Measurements from ENCODE around the gene FAM174B. TPM values are rescaled to one million over a fixed set of nuclear protein-coding genes. Genes with fewer than 3 reads are reported as not detected.

FAM174B gene
- total and polyA plus RNA-seq, 10 of the 15 experiments (the other 5 are each of a cell fraction or from before 2014, with no cell fraction given) = 0.71 to 15.9 (median 4.2) TPM

DNA sequence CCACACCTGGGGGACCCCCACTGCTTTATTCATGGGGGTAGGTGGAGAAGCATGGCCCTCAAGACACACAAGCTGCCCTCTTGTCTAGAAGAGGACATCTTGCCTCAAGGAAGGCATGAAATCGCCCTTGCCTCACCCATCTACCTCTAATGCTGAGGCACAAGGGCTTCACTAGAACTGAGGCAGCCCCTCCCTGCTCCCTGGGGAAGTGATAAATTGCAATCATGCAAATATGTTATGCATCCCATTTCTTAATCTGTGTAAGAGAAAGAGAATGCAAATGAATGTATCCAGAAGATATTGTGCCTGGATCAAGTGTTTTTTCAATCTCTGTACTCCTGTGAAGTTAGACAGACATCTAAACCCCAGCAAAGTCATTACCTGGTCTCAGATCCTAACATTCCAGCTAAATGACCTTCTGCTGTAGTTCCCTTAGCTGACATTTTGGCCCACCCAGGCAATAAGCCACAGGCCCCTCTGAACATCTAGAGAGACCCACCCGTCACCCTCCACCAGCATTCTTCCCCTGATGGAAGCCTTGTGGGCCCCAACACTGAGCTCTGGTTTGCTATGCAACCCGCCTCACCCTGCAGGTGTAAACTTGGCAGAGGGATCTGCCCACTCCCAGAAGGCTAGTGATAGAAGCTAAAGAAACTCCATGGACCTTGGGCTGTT is 53.8 kb downstream of the FAM174B start:
- ChIA-PET POLR2A (no interaction called here), RAD21 (ENCODE audit: unreplicated experiment) (no interaction called here), SMC1A (ENCODE audit: uncharacterized antibody, unreplicated experiment) (no interaction called here), CTCF (interaction anchor here (1.5 kb wide), 1 partner anchor 10 kb away, joined by 3 read pairs; no protein-coding TSS in a partner anchor)
- intact Hi-C loops (cut with micrococcal nuclease; ENCODE audit: unreplicated experiment) = no loop called here
- DNase-seq (ENCODE audit: low read depth, low spot score) (no peak), ATAC-seq (no peak), FAIRE-seq (no peak)
- no peaks in the 10 kb centered on the region for H3K36me3 ChIP-seq (ENCODE audit: control insufficient read depth in 2 of 2, insufficient read depth in 2 of 2, low read length in 1 of 2)
- peaks cover 0 to 2% of the 10 kb centered on the region in 2 experiments; a peak in 1 of 4 replicates for H3K27me3 ChIP-seq (replicated peaks in 1 of 2; ENCODE audit: control insufficient read depth in 2 of 2, insufficient read depth in 2 of 2, low read length in 1 of 2)
- in situ Hi-C loops (cut with MboI) = no loop called here
- no peak overlapping the region for H3K4me3 ChIP-seq
- H2AFZ ChIP-seq (ENCODE audit: control insufficient read depth, low read depth, low read length) = no peak overlapping the region
- H3K4me1 ChIP-seq (ENCODE audit: control insufficient read depth, insufficient read depth, low read length) = no peaks in the 10 kb centered on the region
- WGBS (ENCODE audit: insufficient coverage, insufficient replicate concordance, low lambda C conversion rate, missing lambda C conversion rate) = 0% methylated on average over 3 of the region's 3 CpGs
- TF ChIP-seq ZNF24 (IDR thresholded peaks at IDR 0.05) = no peak
- no TSS peak for BruUV-seq (replicated peaks)
- no peaks in the 10 kb centered on the region for H4K20me1 ChIP-seq (ENCODE audit: control insufficient read depth, insufficient read depth)
- H3K4me2 ChIP-seq (ENCODE audit: control insufficient read depth, insufficient read depth) = no peak overlapping the region
- no peak overlapping the region for H3K27ac ChIP-seq (ENCODE audit: control insufficient read depth, insufficient read depth)
- H3K79me2 ChIP-seq (ENCODE audit: control insufficient read depth, insufficient read depth, low read length) = no peaks in the 10 kb centered on the region
- H3K9ac ChIP-seq (ENCODE audit: control insufficient read depth, insufficient read depth, low read length) = no peak overlapping the region
- H3K9me3 ChIP-seq (replicated peaks; ENCODE audit: control insufficient read depth, insufficient read depth, low read length) = no peaks in the 10 kb centered on the region

GRCh38 chr15:92600856-92601255 is 54.7 kb downstream of the FAM174B start:
- BruUV-seq (replicated peaks) = no TSS peak

More at GRCh38 chr15:92600856-92601255, 54.7 kb downstream of the FAM174B start:
- no peak for ATAC-seq
- no peak for FAIRE-seq
- no peak overlapping the region for H3K4me3 ChIP-seq
- no peak overlapping the region for H3K27ac ChIP-seq (ENCODE audit: control insufficient read depth, insufficient read depth)
- ChIA-PET SMC1A (ENCODE audit: uncharacterized antibody, unreplicated experiment) (no interaction called here), RAD21 (ENCODE audit: unreplicated experiment) (no interaction called here), CTCF (interaction anchor here (1.5 kb wide), 1 partner anchor 11 kb away, joined by 3 read pairs; no protein-coding TSS in a partner anchor), POLR2A (no interaction called here)
- WGBS (ENCODE audit: insufficient coverage, insufficient replicate concordance, low lambda C conversion rate, missing lambda C conversion rate) = 4% methylated on average over 3 of the region's 3 CpGs
- intact Hi-C loops (cut with micrococcal nuclease; ENCODE audit: unreplicated experiment) = no loop called here
- H3K4me2 ChIP-seq (ENCODE audit: control insufficient read depth, insufficient read depth) = no peak overlapping the region
- H3K9ac ChIP-seq (ENCODE audit: control insufficient read depth, insufficient read depth, low read length) = no peak overlapping the region
- H3K36me3 ChIP-seq (ENCODE audit: control insufficient read depth in 2 of 2, insufficient read depth in 2 of 2, low read length in 1 of 2) = no peaks in the 10 kb centered on the region
- no peaks in the 10 kb centered on the region for H3K9me3 ChIP-seq (replicated peaks; ENCODE audit: control insufficient read depth, insufficient read depth, low read length)
- no peak overlapping the region for H2AFZ ChIP-seq (ENCODE audit: control insufficient read depth, low read depth, low read length)
- no peaks in the 10 kb centered on the region for H4K20me1 ChIP-seq (ENCODE audit: control insufficient read depth, insufficient read depth)
- H3K4me1 ChIP-seq (ENCODE audit: control insufficient read depth, insufficient read depth, low read length) = no peaks in the 10 kb centered on the region
- H3K27me3 ChIP-seq (replicated peaks in 1 of 2; ENCODE audit: control insufficient read depth in 2 of 2, insufficient read depth in 2 of 2, low read length in 1 of 2) = peaks cover 0 to under 1% of the 10 kb centered on the region in 2 experiments; a peak in 1 of 4 replicates
- no peaks in the 10 kb centered on the region for H3K79me2 ChIP-seq (ENCODE audit: control insufficient read depth, insufficient read depth, low read length)
- TF ChIP-seq, protein P1, sequence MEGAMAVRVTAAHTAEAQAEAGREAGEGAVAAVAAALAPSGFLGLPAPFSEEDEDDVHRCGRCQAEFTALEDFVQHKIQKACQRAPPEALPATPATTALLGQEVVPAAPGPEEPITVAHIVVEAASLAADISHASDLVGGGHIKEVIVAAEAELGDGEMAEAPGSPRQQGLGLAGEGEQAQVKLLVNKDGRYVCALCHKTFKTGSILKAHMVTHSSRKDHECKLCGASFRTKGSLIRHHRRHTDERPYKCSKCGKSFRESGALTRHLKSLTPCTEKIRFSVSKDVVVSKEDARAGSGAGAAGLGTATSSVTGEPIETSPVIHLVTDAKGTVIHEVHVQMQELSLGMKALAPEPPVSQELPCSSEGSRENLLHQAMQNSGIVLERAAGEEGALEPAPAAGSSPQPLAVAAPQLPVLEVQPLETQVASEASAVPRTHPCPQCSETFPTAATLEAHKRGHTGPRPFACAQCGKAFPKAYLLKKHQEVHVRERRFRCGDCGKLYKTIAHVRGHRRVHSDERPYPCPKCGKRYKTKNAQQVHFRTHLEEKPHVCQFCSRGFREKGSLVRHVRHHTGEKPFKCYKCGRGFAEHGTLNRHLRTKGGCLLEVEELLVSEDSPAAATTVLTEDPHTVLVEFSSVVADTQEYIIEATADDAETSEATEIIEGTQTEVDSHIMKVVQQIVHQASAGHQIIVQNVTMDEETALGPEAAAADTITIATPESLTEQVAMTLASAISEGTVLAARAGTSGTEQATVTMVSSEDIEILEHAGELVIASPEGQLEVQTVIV (IDR thresholded peaks at IDR 0.05; ENCODE audit: borderline replicate concordance, partially characterized antibody) = no peak
- TF ChIP-seq EGR1 (IDR thresholded peaks at IDR 0.05; ENCODE audit: borderline replicate concordance in 1 of 2, low read depth in 2 of 2, low read length in 2 of 2) (no peak), SPI1 (IDR thresholded peaks at IDR 0.05; ENCODE audit: borderline replicate concordance, insufficient read depth, low read depth, low read length) (no peak), ESRRA (IDR thresholded peaks at IDR 0.05; ENCODE audit: low read length) (no peak), GABPA (IDR thresholded peaks at IDR 0.05; ENCODE audit: low read depth) (no peak), CBFB (IDR thresholded peaks at IDR 0.05; ENCODE audit: low read depth) (no peak), JUND (IDR thresholded peaks at IDR 0.05; ENCODE audit: low read depth, low read length) (no peak), MAX (IDR thresholded peaks at IDR 0.05; ENCODE audit: low read depth, low read length) (no peak), POLR2AphosphoS2 (IDR thresholded peaks at IDR 0.05; ENCODE audit: low read depth, low read length) (no peak), SMAD5 (IDR thresholded peaks at IDR 0.05; ENCODE audit: low read depth) (no peak)
- TF ChIP-seq, protein P2, sequence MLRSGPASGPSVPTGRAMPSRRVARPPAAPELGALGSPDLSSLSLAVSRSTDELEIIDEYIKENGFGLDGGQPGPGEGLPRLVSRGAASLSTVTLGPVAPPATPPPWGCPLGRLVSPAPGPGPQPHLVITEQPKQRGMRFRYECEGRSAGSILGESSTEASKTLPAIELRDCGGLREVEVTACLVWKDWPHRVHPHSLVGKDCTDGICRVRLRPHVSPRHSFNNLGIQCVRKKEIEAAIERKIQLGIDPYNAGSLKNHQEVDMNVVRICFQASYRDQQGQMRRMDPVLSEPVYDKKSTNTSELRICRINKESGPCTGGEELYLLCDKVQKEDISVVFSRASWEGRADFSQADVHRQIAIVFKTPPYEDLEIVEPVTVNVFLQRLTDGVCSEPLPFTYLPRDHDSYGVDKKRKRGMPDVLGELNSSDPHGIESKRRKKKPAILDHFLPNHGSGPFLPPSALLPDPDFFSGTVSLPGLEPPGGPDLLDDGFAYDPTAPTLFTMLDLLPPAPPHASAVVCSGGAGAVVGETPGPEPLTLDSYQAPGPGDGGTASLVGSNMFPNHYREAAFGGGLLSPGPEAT (IDR thresholded peaks at IDR 0.05; ENCODE audit: low read depth) = no peak
- in situ Hi-C loops (cut with MboI) = no loop called here
- DNase-seq (ENCODE audit: low read depth, low spot score) = no peak
